Left forelimb (tissue), 1 donor: Measurements from ENCODE around the gene RSPH6A.

Source experiments
- DNase-seq: peaks from one replicate; pipeline ENCODE4 v3.0.0-alpha.2; 2018; ENCODE audit warnings: low spot score

The RSPH6A gene

DNA sequence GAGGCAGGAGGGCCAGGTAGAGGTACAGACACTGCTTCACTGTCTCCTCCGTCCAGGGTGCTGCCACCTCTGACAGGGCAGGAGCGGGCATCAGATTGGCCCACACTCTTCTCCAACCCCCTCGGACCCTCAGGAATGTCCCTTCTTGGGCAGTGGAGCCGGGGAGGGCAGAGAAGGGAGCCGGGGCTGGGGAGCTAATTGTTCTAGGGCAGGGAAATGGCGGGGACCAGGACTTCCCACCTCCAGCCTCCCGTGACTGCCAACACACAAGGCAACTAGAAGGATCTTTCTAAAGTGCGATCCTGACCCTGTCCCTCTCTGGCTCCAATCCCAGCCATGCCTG lies 10.1 kb upstream of the RSPH6A start:
- no peak for DNase-seq

- no peak for DNase-seq
These were observed 9.6 kb upstream of the RSPH6A start for GRCh38 chr19:45824531-45825262.

DNA sequence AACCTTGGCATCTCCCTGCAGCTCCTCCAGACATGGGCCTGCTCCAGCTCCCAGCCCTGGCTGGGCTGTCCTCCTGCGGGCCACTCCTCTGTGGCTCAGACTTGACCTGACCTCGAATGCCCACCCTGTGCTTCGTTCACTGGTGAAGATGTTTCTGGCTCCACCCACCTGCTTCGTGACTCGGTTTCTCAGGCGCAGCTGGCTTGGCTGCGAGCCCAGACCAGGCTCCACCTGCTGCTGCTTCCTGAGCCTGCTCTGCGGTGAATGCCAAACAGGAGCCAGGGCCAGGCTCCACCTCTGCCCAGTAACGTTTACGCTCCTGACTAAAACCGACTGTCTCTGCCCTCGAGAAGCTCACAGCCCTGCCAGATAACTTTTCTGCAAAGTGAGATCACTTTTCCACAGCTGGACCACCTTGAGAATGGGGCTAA lies 8.9 kb upstream of the RSPH6A start:
- DNase-seq: no peak

GRCh38 chr19:45823182-45823581 lies 8.1 kb upstream of the RSPH6A start:
- no peak for DNase-seq

GRCh38 chr19:45822716-45823115 lies 7.6 kb upstream of the RSPH6A start:
- DNase-seq: no peak

DNA sequence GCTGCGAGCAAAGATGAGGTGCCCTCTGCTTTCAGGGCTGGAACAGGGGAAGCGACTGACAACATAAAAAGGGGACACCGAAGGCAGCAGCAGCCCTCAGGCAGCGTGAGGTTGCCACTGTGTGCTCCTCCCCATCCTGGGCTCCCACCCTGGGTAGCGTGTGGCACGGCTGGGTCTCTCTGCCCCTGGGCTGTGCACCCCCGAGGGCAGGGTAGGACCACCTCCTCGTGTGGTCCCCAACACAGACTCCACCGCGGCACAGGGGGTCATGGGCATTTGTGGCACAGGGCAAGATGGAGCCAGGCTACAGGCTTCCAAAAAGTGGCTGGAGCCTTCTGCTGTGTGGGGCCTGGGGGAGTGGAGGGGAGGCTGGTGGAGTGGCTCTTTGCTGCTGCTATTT lies 6.5 kb upstream of the RSPH6A start:
- DNase-seq: no peak

GRCh38 chr19:45821103-45821521 lies 6.0 kb upstream of the RSPH6A start:
- no peak for DNase-seq

DNA sequence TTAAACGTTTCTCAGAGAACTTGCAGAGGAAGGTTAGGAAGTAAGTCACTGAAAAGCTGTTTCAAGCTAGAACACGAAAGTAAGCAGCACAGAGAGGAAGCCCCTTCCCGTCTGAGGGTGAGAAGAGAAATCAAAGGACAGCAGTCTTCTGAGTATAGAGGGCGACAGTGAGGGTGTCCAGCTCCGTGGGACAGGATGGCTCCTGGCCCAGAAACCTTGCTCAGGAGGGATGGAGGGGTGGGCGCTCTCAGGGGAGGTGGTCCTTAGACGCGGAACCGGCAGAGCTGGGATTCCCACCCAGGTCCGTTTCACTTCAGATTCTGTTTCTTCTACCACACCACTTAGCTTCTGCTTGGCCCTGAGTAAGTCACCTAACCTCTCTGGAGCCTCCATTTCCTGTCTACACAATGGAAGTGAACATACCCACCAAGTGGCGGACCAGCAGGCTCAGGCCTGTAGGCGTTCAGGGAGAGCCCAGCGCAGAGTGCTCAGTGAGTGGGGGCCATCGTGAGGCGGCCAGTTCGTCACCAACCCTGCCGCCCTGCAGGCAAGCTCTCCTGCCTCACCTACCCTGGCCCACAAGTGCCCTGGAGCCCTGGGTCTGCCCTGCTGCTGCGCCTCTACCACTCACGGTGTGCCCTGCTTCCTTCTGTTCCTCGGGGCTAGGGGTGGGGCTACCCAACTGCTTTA lies 5.5 kb upstream of the RSPH6A start:
- DNase-seq: no peak

GRCh38 chr19:45819769-45820168 lies 4.7 kb upstream of the RSPH6A start:
- no peak for DNase-seq

DNA sequence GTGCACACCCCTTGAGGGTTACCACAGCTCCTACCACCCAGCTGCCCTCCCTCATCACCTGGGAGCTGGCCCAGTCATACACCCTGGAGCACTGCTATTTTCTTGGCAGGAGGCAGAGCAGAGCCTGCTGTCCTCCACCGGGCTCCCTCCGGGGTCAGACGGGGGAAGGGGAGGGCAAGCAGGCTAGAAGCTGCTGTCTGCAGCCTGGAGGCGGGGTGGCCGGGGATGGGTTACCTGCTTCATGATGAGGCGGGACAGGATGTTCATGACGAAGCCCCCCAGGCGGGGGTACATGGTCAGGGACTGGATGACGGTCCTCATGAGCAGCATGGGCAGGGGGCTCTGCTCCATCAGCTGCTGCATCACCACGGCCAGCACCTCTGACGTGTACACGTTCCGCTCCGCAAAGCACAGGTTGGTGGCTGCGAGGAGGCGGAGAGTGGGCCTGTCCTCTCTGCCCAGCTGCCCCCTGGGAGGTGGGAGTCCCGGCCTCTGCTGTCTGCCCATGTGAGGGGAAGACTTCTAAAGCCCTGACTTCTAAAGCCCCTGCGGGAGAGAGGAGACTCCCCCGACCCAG lies 2.7 kb upstream of the RSPH6A start:
- DNase-seq: no peak

- DNase-seq: peak; percentile 93
These were observed 2.1 kb upstream of the RSPH6A start for GRCh38 chr19:45817010-45817724.

- DNase-seq: no peak
These were observed 1.3 kb upstream of the RSPH6A start for GRCh38 chr19:45816236-45817009.

DNA sequence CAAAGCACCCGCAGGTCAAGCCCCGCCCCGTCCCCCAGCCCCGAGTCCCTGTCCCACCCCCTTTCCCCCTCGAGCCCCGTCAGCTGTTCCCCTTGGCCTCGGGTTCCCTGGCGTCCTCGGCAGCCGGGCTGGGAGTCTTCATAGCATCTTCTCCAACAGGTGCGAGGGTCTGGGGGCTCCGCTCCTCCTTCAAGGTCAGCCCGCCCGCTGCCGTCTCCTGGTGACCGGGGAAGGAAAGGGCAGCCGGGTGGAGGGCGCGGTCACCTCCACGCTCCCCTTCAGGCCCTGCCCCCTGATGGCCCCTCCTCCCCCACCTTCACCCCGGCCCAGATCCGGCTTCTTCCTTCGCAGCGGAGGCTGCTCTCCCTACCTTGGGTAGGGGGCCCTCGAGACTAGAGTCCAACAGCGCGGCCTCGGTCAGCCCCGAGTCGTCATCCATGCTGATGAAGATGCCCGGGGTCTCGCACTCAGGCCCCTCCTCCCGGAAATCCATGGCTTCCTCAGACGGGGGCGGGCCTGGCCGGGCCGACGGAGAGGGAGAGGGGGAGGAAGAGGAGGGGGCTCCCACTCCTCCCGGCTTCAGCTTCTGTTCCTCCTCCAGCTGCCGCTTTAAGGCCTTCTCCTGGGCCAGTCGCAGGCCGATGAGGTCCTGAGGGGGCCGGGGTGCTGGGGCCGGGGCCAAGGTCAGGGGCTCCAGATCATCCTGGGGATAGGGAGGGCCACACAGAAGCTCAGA lies 541 bp upstream of the RSPH6A start:
- DNase-seq: peak; percentile 79

GRCh38 chr19:45814166-45814780 lies 835 bp downstream of the RSPH6A start:
- DNase-seq: no peak

DNA sequence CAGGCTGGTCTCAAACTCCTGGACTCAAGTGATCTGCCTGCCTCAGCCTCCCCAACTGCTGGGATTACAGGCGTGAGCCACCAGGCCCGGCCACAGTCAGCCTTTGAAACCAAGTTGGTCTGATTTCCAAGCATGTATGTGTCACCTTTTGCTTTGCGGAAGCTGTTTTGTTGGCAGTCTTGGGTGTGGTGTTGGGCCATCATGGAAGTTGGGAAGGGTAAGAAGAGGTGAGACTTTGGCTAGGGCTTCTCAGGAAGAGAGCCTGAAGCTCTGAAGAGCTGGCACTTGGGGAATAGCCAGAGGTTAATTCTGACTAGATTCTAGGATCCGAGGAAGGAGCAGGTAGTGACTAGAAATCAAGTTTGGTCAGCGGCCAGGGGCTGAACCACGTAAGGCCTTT lies 2.8 kb downstream of the RSPH6A start:
- no peak for DNase-seq

- DNase-seq: no peak
These were observed 5.4 kb downstream of the RSPH6A start for GRCh38 chr19:45809643-45810159.

GRCh38 chr19:45805719-45806118 lies 9.4 kb downstream of the RSPH6A start:
- DNase-seq: no peak

DNA sequence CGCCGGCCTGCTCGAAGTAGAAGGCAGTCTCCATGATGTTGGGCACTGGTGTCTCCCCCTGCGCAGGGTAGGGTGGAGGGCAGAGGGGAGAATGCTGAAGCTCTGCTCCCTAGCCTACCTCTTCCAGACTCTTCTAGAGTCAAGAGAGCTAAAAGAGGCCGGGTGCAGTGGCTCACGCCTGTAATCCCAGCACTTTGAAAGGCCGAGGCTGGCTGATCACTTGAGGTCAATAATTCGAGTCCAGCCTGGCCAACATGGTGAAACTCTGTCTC lies 10.2 kb downstream of the RSPH6A start:
- DNase-seq: no peak

DNA sequence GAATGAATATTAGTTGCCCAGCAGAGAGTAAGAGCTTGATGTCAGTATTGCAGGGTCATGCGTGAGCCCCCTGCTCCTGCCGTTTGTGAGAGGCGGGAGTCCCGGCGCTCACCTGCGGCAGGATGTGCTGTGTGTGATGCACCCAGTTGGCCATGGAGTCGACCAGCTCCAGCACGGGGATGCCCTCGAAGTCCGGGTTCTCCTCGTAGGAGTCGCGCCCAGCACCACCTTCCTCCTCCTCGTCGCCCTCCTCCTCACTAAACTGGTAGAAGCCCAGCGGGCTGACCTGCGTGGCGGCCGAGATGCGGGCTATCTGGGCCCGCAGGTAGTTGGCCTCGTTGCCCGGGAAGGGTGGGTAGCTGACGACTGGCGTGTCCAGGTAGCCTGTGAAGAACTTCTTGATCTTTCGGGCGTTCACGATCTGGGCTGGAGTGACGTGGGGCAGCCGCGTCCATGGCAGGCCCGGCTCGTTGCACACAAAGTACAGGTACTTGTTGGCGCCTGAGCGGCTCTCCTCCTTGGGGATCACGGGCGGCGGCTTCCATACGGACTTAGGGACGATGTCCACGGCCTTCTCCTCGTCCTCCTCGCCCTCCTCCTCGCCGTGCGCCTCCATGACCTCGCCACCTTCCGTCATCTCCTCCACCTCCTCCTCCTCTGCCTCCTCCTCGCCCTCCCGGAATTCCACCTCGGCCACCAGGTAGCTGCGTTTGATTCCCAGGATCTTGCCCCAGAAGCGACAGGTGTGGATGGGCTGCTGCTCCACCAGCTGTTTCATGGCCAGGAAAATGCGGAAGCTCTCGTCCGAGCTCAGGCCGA lies 10.8 kb downstream of the RSPH6A start:
- DNase-seq: no peak

DNA sequence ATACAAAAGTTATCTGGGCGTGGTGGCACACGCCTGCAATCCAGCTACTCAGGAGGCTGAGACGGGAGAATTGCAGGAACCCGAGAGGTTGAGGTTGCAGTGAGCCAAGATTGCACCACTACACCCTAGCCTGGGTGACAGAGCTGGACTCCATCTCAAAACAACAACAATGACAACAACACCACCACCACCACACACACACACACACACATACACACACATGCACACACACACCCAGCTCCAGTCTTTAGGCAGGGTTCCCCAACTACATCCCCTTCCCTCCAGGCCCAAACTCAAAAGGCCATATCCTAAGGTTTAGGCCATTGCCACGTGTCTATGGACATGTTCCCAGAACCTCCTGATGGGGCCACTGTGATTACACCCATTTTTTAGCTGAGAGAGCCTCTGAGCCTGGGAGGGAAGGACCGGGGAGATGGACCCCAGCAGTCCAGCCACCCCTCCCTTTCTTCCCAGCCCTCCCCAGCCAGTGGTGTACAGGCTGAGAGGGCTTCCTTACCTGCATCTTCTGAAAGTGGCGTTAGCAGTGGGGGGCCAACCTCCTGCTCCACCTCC lies 13.4 kb downstream of the RSPH6A start:
- no peak for DNase-seq
